DND-41 (cell line): ENCODE measurements around the gene KCND3.

Experiments
- ATAC-seq: fragments of 200-7000 bp; cut with Tn5 transposase; 3 replicates; pipeline ENCODE4 v1.9.1; 2021; ENCODE audit warnings: low read depth; ENCODE audit not compliant: insufficient read depth
- DNase-seq: peaks from one replicate; pipeline ENCODE4 v3.0.0-alpha.2; 2020
- H2AFZ ChIP-seq: 2 replicates; pipeline ENCODE4 v1.6.0; 2012; ENCODE audit warnings: low read depth, low read length
- H3K27ac ChIP-seq: 2 replicates; pipeline ENCODE4 v1.5.1; 2012; ENCODE audit warnings: low read length, inconsistent platforms
- H3K27me3 ChIP-seq: fragments of 200-600 bp; sonication (generic); 2 replicates; pipeline ENCODE4 v1.6.0; 2012; ENCODE audit warnings: low read length, mild to moderate bottlenecking, inconsistent platforms; ENCODE audit not compliant: insufficient read depth, poor library complexity
- H3K36me3 ChIP-seq: 2 replicates; pipeline ENCODE4 v1.5.1; 2012; ENCODE audit warnings: low read length, inconsistent platforms; ENCODE audit not compliant: insufficient read depth
- H3K4me1 ChIP-seq: 2 replicates; pipeline ENCODE4 v1.5.1; 2012; ENCODE audit warnings: mild to moderate bottlenecking, low read length; ENCODE audit not compliant: insufficient read depth
- H3K4me2 ChIP-seq: 2 replicates; pipeline ENCODE4 v1.6.0; 2012; ENCODE audit warnings: mild to moderate bottlenecking, moderate library complexity, low read length, inconsistent platforms; ENCODE audit not compliant: insufficient read depth
- H3K4me3 ChIP-seq, 2 experiments: fragments of 200-600 bp in 1 of 2; shearing (Covaris generic) in 1 of 2; 2 replicates each; pipeline ENCODE4 v1.5.1; 2012 to 2016; ENCODE audit warnings: inconsistent platforms in 2 of 2, low read length in 2 of 2, mild to moderate bottlenecking in 2 of 2, low read depth in 1 of 2, moderate library complexity in 1 of 2
- H3K79me2 ChIP-seq: 2 replicates; pipeline ENCODE4 v1.6.0; 2012; ENCODE audit warnings: low read length, inconsistent platforms; ENCODE audit not compliant: insufficient read depth
- H3K9ac ChIP-seq: 2 replicates; pipeline ENCODE4 v1.6.0; 2012; ENCODE audit warnings: low read depth, mild to moderate bottlenecking, inconsistent platforms, low read length, moderate library complexity
- H3K9me3 ChIP-seq: 2 replicates; pipeline ENCODE4 v1.5.1; 2012; ENCODE audit warnings: low read length, moderate library complexity, mild to moderate bottlenecking, inconsistent platforms; ENCODE audit not compliant: insufficient read depth, severe bottlenecking
- H4K20me1 ChIP-seq: 2 replicates; pipeline ENCODE4 v1.6.0; 2012; ENCODE audit warnings: low read length; ENCODE audit not compliant: insufficient read depth
- EZH2 ChIP-seq: IDR thresholded peaks from 3 replicates; pipeline ENCODE4 v1.6.1; 2012; ENCODE audit warnings: borderline replicate concordance, low read depth, mild to moderate bottlenecking, moderate library complexity, low read length, inconsistent platforms; ENCODE audit not compliant: severe bottlenecking
- TF ChIP-seq, protein P1 (sequence below): IDR thresholded peaks from 2 replicates; pipeline ENCODE4 v1.5.1; 2012; ENCODE audit warnings: borderline replicate concordance, low read length, moderate library complexity, mild to moderate bottlenecking; ENCODE audit not compliant: poor library complexity, severe bottlenecking; ENCODE audit errors: extremely low read depth

Gene KCND3

DNA sequence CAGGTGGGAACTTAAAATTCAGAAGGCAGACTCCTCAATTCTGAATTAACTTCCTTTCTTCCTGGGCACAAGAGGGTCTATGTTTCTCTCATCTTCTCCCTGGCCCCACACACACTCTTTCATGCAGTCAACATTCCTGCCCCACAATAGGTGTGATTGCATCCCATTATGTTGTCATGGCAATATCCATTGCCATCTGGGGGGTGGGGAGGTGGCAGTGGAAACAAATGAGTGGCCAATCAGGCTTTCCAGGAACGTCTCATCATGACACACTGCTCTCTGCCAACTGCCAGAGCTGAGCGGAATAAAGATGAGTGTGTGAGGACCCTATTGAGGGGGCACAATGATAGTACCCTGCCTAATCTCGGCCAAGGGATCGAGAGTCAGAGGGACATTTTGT is 80.4 kb downstream of the KCND3 start:
- no peak overlapping the region for H3K4me2 ChIP-seq
- no peaks in the 10 kb centered on the region for H3K79me2 ChIP-seq
- no peak overlapping the region for H2AFZ ChIP-seq
- no peak for TF ChIP-seq EZH2
- TF ChIP-seq, protein P1, sequence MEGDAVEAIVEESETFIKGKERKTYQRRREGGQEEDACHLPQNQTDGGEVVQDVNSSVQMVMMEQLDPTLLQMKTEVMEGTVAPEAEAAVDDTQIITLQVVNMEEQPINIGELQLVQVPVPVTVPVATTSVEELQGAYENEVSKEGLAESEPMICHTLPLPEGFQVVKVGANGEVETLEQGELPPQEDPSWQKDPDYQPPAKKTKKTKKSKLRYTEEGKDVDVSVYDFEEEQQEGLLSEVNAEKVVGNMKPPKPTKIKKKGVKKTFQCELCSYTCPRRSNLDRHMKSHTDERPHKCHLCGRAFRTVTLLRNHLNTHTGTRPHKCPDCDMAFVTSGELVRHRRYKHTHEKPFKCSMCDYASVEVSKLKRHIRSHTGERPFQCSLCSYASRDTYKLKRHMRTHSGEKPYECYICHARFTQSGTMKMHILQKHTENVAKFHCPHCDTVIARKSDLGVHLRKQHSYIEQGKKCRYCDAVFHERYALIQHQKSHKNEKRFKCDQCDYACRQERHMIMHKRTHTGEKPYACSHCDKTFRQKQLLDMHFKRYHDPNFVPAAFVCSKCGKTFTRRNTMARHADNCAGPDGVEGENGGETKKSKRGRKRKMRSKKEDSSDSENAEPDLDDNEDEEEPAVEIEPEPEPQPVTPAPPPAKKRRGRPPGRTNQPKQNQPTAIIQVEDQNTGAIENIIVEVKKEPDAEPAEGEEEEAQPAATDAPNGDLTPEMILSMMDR, result no peak
- no peaks in the 10 kb centered on the region for H3K36me3 ChIP-seq
- DNase-seq (no peak), ATAC-seq (no peak)
- no peak overlapping the region for H3K4me3 ChIP-seq
- no peak overlapping the region for H3K9ac ChIP-seq
- no peaks in the 10 kb centered on the region for H4K20me1 ChIP-seq
- H3K4me1 ChIP-seq, result no peaks in the 10 kb centered on the region
- H3K9me3 ChIP-seq, result no peaks in the 10 kb centered on the region
- peaks cover 3% of the 10 kb centered on the region for H3K27me3 ChIP-seq
- no peak overlapping the region for H3K27ac ChIP-seq

DNA sequence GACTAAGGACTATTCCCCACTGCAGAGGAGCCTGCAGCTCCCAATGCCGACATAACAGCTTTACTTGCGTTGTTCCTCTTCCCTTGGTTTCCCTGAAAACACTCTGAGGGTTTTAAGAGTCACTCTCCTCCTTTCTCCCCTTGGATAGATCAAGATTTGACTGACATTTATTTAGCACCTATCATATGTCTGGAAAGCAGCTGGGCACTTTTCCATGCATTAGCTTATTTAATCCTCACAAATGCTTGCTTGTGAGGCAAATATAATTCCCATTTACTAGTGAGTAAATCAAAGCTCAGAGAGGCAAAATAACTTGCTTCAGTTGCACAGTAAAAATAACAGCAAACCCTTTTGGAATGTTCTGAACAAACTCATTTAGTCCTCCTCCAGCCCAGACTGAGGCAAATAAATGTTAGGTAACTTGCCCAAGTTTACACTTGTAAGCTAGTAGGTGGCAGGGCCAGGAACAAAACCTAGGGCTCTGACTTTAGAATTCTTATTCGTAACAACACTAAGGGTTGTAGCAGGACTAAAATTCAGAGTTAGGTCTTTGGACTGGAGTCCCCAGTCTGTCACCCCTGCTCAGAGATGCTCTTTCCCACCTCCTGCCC is 81.4 kb downstream of the KCND3 start:
- no peak overlapping the region for H3K4me2 ChIP-seq
- TF ChIP-seq, protein P1, result no peak
- no peak for TF ChIP-seq EZH2
- ATAC-seq (no peak), DNase-seq (no peak)
- H3K9me3 ChIP-seq, result no peaks in the 10 kb centered on the region
- no peak overlapping the region for H3K4me3 ChIP-seq
- H3K27me3 ChIP-seq, result peaks cover 3% of the 10 kb centered on the region
- H4K20me1 ChIP-seq, result no peaks in the 10 kb centered on the region
- H3K4me1 ChIP-seq, result no peaks in the 10 kb centered on the region
- no peak overlapping the region for H3K27ac ChIP-seq
- no peaks in the 10 kb centered on the region for H3K79me2 ChIP-seq
- H2AFZ ChIP-seq, result no peak overlapping the region
- no peaks in the 10 kb centered on the region for H3K36me3 ChIP-seq
- no peak overlapping the region for H3K9ac ChIP-seq

DNA sequence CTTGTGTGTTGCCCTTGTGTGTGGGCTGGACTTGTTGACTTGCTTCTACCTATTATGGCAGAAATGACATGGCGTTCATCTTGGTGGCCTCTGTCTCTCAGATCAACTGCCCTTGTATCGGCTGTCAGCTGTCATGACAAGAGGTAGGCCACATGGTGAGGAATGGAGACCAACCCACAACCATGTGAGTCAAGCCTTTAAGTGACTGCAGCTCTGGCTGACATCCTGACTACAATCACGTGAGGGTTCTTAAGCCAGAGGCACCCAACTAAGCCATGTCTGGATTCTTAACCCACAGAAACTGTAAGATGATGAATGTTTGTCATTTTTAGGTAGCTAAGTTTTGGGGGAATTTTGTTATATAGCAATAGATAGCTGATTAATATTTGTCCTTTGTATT is 82.1 kb downstream of the KCND3 start:
- Histone ChIP-seq H3K27me3 (peaks cover 3% of the 10 kb centered on the region), H3K9me3 (no peaks in the 10 kb centered on the region), H3K9ac (no peak overlapping the region), H2AFZ (no peak overlapping the region), H3K79me2 (no peaks in the 10 kb centered on the region), H3K36me3 (no peaks in the 10 kb centered on the region), H3K4me2 (no peak overlapping the region), H3K4me3 (no peak overlapping the region), H3K4me1 (no peaks in the 10 kb centered on the region), H3K27ac (no peak overlapping the region), H4K20me1 (no peaks in the 10 kb centered on the region)
- ATAC-seq (no peak), DNase-seq (no peak)
- no peak for TF ChIP-seq EZH2
- TF ChIP-seq, protein P1, result no peak

DNA sequence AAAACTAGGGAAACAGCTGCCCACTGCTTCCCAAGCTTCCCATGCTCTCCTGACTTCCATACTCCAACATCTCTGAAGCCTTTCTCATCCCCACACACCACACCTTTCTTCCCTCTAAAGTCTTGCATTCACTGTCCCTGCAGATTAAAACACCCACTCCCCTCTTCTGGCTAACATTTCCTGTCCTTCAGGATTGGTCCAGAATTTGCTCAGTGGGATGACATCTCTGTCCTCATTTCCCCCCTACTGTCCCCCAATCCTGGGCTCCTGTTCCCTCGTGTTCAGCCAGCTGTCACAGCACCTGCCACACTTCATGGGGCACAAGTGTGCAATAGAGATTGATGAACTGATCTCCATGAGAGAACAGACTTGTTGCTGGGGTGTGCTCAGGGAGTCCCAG is 82.7 kb downstream of the KCND3 start:
- H3K9ac ChIP-seq, result no peak overlapping the region
- TF ChIP-seq, protein P1, result no peak
- TF ChIP-seq EZH2, result no peak
- ATAC-seq (no peak), DNase-seq (no peak)
- H3K79me2 ChIP-seq, result no peaks in the 10 kb centered on the region
- H3K27me3 ChIP-seq, result peaks cover 3% of the 10 kb centered on the region
- no peak overlapping the region for H3K4me2 ChIP-seq
- no peaks in the 10 kb centered on the region for H4K20me1 ChIP-seq
- no peak overlapping the region for H3K27ac ChIP-seq
- no peak overlapping the region for H2AFZ ChIP-seq
- no peaks in the 10 kb centered on the region for H3K4me1 ChIP-seq
- no peak overlapping the region for H3K4me3 ChIP-seq
- H3K9me3 ChIP-seq, result no peaks in the 10 kb centered on the region
- H3K36me3 ChIP-seq, result no peaks in the 10 kb centered on the region
